IgD-negative memory B cell (primary cell): Measurements from ENCODE around the gene MDM4. TPM values are rescaled to one million over a fixed set of nuclear protein-coding genes. Genes with fewer than 3 reads are reported as not detected.

ENCODE experiments used
- H3K27ac Mint-ChIP-seq, 3 donors: one replicate each; pipeline ENCODE4 v1.8.0; 2020 to 2022; ENCODE audit warnings: mild to moderate bottlenecking in 3 of 3, mixed read lengths in 3 of 3, moderate library complexity in 1 of 3
- H3K27me3 Mint-ChIP-seq: one replicate; pipeline ENCODE4 v1.8.0; 2021; ENCODE audit warnings: mixed read lengths
- H3K36me3 Mint-ChIP-seq: one replicate; pipeline ENCODE4 v1.8.0; 2020; ENCODE audit warnings: mild to moderate bottlenecking, mixed read lengths
- H3K4me1 Mint-ChIP-seq, 3 donors: one replicate each; pipeline ENCODE4 v1.8.0; 2020 to 2022; ENCODE audit warnings: mixed read lengths in 3 of 3, mild to moderate bottlenecking in 1 of 3
- H3K4me3 Mint-ChIP-seq, 4 donors: one replicate each; pipeline ENCODE4 v1.8.0; 2020 to 2022; ENCODE audit warnings: mild to moderate bottlenecking in 4 of 4, mixed read lengths in 4 of 4, moderate library complexity in 3 of 4
- H3K9me3 Mint-ChIP-seq, 3 donors: one replicate each; pipeline ENCODE4 v1.8.0; 2020 to 2021; ENCODE audit warnings: mixed read lengths in 3 of 3, mild to moderate bottlenecking in 1 of 3
- polyA plus RNA-seq: library from polyadenylated mRNA; unstranded; fragments of 300-500 nt; fragmentation: Illumina TruSeq; gene quantifications from one replicate; pipeline ENCODE4 v1.2.3, GENCODE V29; 2021

MDM4 gene
- polyA plus RNA-seq, 1 donor from 2014 or later: 23.9 TPM

DNA sequence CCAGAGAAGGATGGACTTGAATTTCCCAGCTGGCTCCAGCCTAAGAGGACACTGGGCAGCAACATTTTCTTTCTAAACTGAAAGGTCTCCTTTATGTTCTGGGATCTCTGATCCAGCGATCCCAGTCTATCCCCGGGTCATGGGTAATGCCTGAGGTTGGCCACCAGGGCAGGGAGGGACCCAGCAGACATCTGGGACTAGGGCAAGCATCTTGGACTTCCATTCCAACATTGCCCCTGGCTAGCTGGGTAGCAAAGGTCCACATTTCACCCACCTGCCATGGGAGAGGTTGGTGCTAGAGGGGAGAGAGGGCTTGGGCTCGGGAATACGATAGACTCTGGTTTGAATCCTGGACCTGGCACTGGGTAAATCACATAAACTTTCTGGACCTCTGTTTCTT, 84.8 kb downstream of the MDM4 start:
- Mint-ChIP-seq H3K4me1 (peaks cover 3 to 8% (median 6%) of the 10 kb centered on the region in 3 donors), H3K27ac (no peak overlapping the region), H3K27me3 (no peaks in the 10 kb centered on the region), H3K36me3 (peaks cover 21% of the 10 kb centered on the region), H3K4me3 (no peak overlapping the region), H3K9me3 (no peaks in the 10 kb centered on the region)

DNA sequence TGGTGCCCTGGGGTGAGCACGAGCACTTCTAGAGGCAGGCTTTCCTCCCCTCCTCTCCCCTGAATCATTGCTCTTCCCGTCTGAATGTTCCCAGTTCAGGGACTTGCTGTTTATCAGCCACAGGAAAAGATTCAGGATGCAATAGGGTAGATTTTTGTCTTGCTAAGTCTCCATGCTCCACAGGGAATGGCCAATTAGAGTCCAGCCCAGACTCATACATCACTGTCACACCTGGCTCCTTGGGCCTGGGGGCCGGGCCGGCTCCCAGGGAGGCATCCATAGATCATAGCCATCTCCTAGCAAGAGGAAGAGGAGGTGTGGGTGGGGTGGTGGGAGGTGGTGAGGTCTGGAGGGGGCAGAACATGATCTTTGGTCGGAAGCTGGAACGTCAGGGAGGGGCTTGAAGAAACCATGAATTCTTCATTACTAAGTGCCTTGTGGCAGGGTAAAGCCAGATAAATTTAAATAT, 85.9 kb downstream of the MDM4 start:
- no peak overlapping the region for H3K27ac Mint-ChIP-seq
- H3K4me3 Mint-ChIP-seq: no peak overlapping the region
- peaks cover 3 to 8% (median 6%) of the 10 kb centered on the region in 3 donors for H3K4me1 Mint-ChIP-seq
- H3K27me3 Mint-ChIP-seq: peaks cover 3% of the 10 kb centered on the region
- H3K36me3 Mint-ChIP-seq: peaks cover 17% of the 10 kb centered on the region
- H3K9me3 Mint-ChIP-seq: no peaks in the 10 kb centered on the region

DNA sequence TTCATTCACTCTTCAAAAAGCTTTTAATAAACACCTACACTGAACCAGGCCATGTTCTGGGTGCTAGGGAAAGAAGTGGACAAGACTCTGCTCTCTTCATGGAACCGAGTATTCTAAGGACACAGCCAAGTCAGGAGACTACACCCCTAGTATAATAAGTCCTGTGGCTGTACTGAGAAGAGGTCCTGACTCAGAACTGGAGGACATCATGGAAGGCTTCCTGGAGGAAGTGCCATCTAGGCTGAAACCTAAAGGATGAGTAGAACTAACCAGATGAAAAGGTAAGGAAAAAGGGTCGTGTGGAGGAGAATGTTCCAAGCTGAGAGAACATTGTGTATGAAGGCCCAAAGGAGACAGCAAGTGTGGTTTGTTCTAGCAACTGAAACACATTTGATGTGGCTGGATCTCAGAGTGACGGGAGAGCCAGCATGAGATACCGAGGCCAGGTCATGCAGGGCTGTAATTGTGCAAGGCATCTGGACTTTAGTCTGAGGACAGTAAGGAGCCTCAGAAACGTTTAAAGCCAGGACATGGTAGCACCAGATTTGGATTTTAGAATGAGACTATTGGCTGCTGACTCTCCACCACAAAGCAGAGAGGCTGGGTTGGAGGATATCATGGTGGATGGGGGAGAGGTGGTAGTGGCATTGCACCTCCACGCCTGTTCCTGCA, 86.8 kb downstream of the MDM4 start:
- H3K27ac Mint-ChIP-seq: peak overlapping the region in 1 of 3 donors; percentile 1
- H3K36me3 Mint-ChIP-seq: peaks cover 15% of the 10 kb centered on the region
- no peaks in the 10 kb centered on the region for H3K9me3 Mint-ChIP-seq
- H3K4me3 Mint-ChIP-seq: no peak overlapping the region
- peaks cover 3 to 6% (median 4%) of the 10 kb centered on the region in 3 donors for H3K4me1 Mint-ChIP-seq
- H3K27me3 Mint-ChIP-seq: peaks cover 8% of the 10 kb centered on the region

DNA sequence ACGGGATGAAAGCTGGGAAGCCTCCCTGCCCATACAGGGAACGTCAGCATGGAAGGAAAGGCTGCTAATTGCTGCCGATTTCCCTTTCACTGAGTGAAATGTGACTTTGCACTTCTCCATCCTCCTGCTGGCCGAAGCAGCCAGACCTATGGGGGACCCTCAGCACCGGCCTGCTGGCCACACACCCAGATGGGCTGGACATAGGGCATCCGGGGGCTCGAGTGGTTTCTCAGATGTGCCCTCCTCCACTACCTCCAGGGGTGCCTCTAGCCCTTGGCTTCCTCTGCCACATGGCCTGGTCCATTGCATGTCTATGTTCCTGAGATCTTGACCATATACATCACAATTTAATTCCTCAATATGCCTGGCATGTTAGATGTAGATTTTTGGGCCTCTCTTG, 89.6 kb downstream of the MDM4 start:
- Mint-ChIP-seq H3K27me3 (peaks cover 8% of the 10 kb centered on the region), H3K9me3 (no peaks in the 10 kb centered on the region), H3K4me3 (no peak overlapping the region), H3K4me1 (no peaks in the 10 kb centered on the region), H3K36me3 (peaks cover 17% of the 10 kb centered on the region), H3K27ac (no peak overlapping the region)

Other genes with a start within 250 kb of the MDM4 start
- gene PLEKHA6, start 156.5 kb upstream of the MDM4 start, polyA plus RNA-seq: 0.11 TPM
- gene PPP1R15B, start 104.6 kb upstream of the MDM4 start, polyA plus RNA-seq: 24.4 TPM
- 8.1 TPM for gene PIK3C2B, start 21.6 kb upstream of the MDM4 start, polyA plus RNA-seq
- not detected for gene LRRN2, start 169.3 kb downstream of the MDM4 start, polyA plus RNA-seq